A549 treated with AZD9567 at 1 μM for 4 hours (cell line): ENCODE data around the gene KLF1. TPM values are rescaled to one million over a fixed set of nuclear protein-coding genes. Genes with fewer than 3 reads are reported as not detected.

Experiments used
- total RNA-seq: library from RNA; stranded (reverse); fragments of 200-300 nt; extraction: Qiagen RNA extraction; gene quantifications from 5 replicates; pipeline ENCODE4 v1.2.3, GENCODE V29; 2022; ENCODE audit not compliant: insufficient read depth

KLF1 gene
- total RNA-seq, result 0.05 to 0.07 TPM in 2 of 5 replicates, not detected in the others

GRCh38 chr19:12886969-12887747 is at the start of gene KLF1:
KLF1 (minus strand) TSS chr19:12887201; CDS start chr19:12887140, 61 bp downstream.

GRCh38 chr19:12933287-12934072 is 46.5 kb upstream of the KLF1 start, which contains the start of gene FARSA:
FARSA (minus strand) TSS chr19:12933711; CDS start chr19:12933696, 15 bp downstream.

GRCh38 chr19:12890787-12891552 is 4.0 kb upstream of the KLF1 start, which contains the start of gene GCDH:
GCDH (plus strand) TSS chr19:12891160; CDS start chr19:12891305, 145 bp downstream.

GRCh38 chr19:12881172-12881808 is 5.7 kb downstream of the KLF1 start, which contains the start of gene DNASE2:
DNASE2 (minus strand) TSS chr19:12881449; CDS start chr19:12881375, 74 bp downstream.

GRCh38 chr19:12838182-12838885 is 48.7 kb downstream of the KLF1 start, which contains the start of gene MAST1:
MAST1 (plus strand) TSS chr19:12838515; CDS start chr19:12838573, 58 bp downstream.

DNA sequence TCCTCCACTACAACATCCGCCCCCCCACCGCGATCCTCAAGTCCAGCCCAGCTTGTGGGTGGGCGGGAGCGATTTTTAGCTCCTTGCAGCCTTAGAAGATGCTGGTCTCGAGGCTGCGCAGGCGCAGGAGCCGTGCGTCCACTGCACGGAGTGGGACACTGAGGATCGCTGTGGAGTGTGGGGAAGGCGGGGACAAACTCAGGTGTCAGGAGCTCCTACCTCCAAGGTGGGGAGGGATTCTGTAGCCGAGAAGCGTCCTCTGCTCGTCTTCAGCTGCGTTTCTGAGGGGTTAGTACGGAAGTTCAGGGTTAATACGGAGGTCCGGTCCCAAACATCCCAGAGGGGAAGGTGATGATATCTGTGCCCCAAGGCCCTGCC is 52.4 kb downstream of the KLF1 start, which contains the start of gene RTBDN:
Gene RTBDN (minus strand): TSS at position 14 of the 378 bp plus-strand sequence. CDS start 4,600 bp downstream, outside the sequence.

Other genes with a start within 250 kb of the KLF1 start
- gene MAN2B1, start 220.5 kb downstream of the KLF1 start, total RNA-seq, result 19.1 to 30.7 TPM (median 22.0 TPM) in 5 replicates
- gene WDR83, start 220.4 kb downstream of the KLF1 start, total RNA-seq, result 8.4 to 11.5 TPM (median 10.0 TPM) in 5 replicates
- gene DHPS, start 205.3 kb downstream of the KLF1 start, total RNA-seq, result 29.7 to 49.1 TPM (median 48.2 TPM) in 5 replicates
- gene GNG14, start 199.2 kb downstream of the KLF1 start, total RNA-seq, result not detected in 5 replicates
- gene FBXW9, start 190.6 kb downstream of the KLF1 start, total RNA-seq, result 11.4 to 14.6 TPM (median 13.9 TPM) in 5 replicates
- gene TNPO2, start 163.3 kb downstream of the KLF1 start, total RNA-seq, result 31.3 to 35.3 TPM (median 33.6 TPM) in 5 replicates
- gene TRIR, start 152.5 kb downstream of the KLF1 start, total RNA-seq, result 118 to 201 TPM (median 193 TPM) in 5 replicates
- gene GET3, start 149.7 kb downstream of the KLF1 start, total RNA-seq, result 83.8 to 103 TPM (median 99.2 TPM) in 5 replicates
- gene BEST2, start 135.4 kb downstream of the KLF1 start, total RNA-seq, result 0.59 to 1.0 TPM (median 0.79 TPM) in 4 of 5 replicates, not detected in the other
- gene HOOK2, start 111.6 kb downstream of the KLF1 start, total RNA-seq, result 9.8 to 14.0 TPM (median 12.8 TPM) in 5 replicates
- 110 to 185 TPM (median 160 TPM) in 5 replicates for gene JUNB, start 95.7 kb downstream of the KLF1 start, total RNA-seq
- gene PRDX2, start 85.4 kb downstream of the KLF1 start, total RNA-seq, result 0.47 to 0.91 TPM (median 0.66 TPM) in 4 of 5 replicates, not detected in the other
- 9.1 to 13.7 TPM (median 11.8 TPM) in 4 of 5 replicates, not detected in the other for gene THSD8, start 85.1 kb downstream of the KLF1 start, total RNA-seq
- 39.4 to 50.4 TPM (median 46.8 TPM) in 5 replicates for gene RNASEH2A, start 80.6 kb downstream of the KLF1 start, total RNA-seq
- 0.08 to 0.09 TPM in 2 of 5 replicates, not detected in the others for gene RTBDN, start 52.6 kb downstream of the KLF1 start, total RNA-seq
- gene MAST1, start 48.7 kb downstream of the KLF1 start, total RNA-seq, result 1.5 to 7.0 TPM (median 1.7 TPM) in 5 replicates
- 28.6 to 36.5 TPM (median 29.7 TPM) in 5 replicates for gene DNASE2, start 5.8 kb downstream of the KLF1 start, total RNA-seq
- gene GCDH, start 4.0 kb upstream of the KLF1 start, total RNA-seq, result 9.2 to 21.4 TPM (median 9.9 TPM) in 5 replicates
- 0.25 to 1.8 TPM (median 0.42 TPM) in 5 replicates for gene SYCE2, start 32.1 kb upstream of the KLF1 start, total RNA-seq
- gene FARSA, start 46.5 kb upstream of the KLF1 start, total RNA-seq, result 60.5 to 80.0 TPM (median 74.4 TPM) in 5 replicates
- gene CALR, start 51.4 kb upstream of the KLF1 start, total RNA-seq, result 481 to 566 TPM (median 518 TPM) in 5 replicates
- 73.1 to 82.3 TPM (median 81.9 TPM) in 5 replicates for gene RAD23A, start 58.7 kb upstream of the KLF1 start, total RNA-seq
- 20.6 to 55.7 TPM (median 51.6 TPM) in 5 replicates for gene GADD45GIP1, start 70.0 kb upstream of the KLF1 start, total RNA-seq
- 0.03 to 0.07 TPM (median 0.06 TPM) in 3 of 5 replicates, not detected in the others for gene DAND5, start 82.4 kb upstream of the KLF1 start, total RNA-seq
- 3.6 to 4.3 TPM (median 3.8 TPM) in 5 replicates for gene NFIX, start 108.3 kb upstream of the KLF1 start, total RNA-seq
- gene LYL1, start 215.7 kb upstream of the KLF1 start, total RNA-seq, result 0.56 to 0.92 TPM (median 0.70 TPM) in 4 of 5 replicates, not detected in the other
- gene TRMT1, start 229.5 kb upstream of the KLF1 start, total RNA-seq, result 34.6 to 44.3 TPM (median 38.0 TPM) in 5 replicates
- 33.2 to 43.4 TPM (median 39.4 TPM) in 5 replicates for gene NACC1, start 231.1 kb upstream of the KLF1 start, total RNA-seq